Measurements from ENCODE around the gene PSAP.
"Not testable (repeated sequence)": the region's sequence is repeated elsewhere in the genome, so short reads cannot be mapped to it uniquely, and the experiment has no call there.

DNA sequence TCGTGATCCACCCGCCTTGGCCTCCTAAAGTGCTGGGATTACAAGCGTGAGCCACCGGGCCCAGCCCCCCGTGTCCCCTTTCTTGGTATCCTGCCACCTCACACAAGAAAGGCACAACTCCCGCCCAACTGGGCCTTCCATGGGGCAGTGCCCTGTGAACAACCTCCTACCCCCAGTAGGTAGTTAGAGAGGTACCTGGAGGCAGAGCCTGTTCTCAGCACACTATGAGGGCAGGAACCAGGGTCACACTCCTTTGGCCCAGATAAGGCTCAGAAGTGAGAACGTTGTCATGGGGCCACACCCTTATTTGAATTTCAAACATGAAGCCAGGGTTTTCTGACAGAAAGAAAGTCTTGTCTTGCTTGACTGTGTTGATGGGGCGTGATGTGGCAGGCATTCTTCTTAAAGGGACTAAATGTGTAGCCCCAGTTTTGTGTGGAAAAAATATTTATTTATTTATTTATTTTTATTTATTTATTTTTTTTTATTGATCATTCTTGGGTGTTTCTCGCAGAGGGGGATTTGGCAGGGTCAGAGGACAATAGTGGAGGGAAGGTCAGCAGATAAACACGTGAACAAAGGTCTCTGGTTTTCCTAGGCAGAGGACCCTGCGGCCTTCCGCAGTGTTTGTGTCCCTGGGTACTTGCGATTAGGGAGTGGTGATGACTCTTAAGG, 23.8 kb upstream of the PSAP start:
- TF ChIP-seq, protein P1, sequence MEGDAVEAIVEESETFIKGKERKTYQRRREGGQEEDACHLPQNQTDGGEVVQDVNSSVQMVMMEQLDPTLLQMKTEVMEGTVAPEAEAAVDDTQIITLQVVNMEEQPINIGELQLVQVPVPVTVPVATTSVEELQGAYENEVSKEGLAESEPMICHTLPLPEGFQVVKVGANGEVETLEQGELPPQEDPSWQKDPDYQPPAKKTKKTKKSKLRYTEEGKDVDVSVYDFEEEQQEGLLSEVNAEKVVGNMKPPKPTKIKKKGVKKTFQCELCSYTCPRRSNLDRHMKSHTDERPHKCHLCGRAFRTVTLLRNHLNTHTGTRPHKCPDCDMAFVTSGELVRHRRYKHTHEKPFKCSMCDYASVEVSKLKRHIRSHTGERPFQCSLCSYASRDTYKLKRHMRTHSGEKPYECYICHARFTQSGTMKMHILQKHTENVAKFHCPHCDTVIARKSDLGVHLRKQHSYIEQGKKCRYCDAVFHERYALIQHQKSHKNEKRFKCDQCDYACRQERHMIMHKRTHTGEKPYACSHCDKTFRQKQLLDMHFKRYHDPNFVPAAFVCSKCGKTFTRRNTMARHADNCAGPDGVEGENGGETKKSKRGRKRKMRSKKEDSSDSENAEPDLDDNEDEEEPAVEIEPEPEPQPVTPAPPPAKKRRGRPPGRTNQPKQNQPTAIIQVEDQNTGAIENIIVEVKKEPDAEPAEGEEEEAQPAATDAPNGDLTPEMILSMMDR (conservative IDR thresholded peaks at IDR 0.05; ENCODE audit: low read length): not testable (repeated sequence)
- TF ChIP-seq EZH2phosphoT487 (IDR thresholded peaks at IDR 0.05; ENCODE audit: borderline replicate concordance): not testable (repeated sequence)
